Neural progenitor cell (in vitro differentiated cells): Measurements from ENCODE around the gene GNAQ. TPM values are rescaled to one million over a fixed set of nuclear protein-coding genes. Genes with fewer than 3 reads are reported as not detected.

Source experiments
- DNase-seq: peaks from one replicate; pipeline ENCODE4 v3.0.0-alpha.2; 2016; ENCODE audit warnings: low spot score
- H2AFZ ChIP-seq: fragments of 200-600 bp; sonication (generic); replicated peaks from 2 replicates; pipeline ENCODE4 v1.6.1; 2016; ENCODE audit warnings: antibody characterized with exemption
- H3F3A ChIP-seq: fragments of 200-600 bp; sonication (generic); 2 replicates; pipeline ENCODE4 v1.6.1; 2016; ENCODE audit warnings: antibody characterized with exemption, low read depth
- H3K27ac ChIP-seq: fragments of 200-600 bp; sonication (generic); 2 replicates; pipeline ENCODE4 v1.5.1; 2016; ENCODE audit warnings: mild to moderate bottlenecking
- H3K27me3 ChIP-seq: fragments of 200-600 bp; sonication (generic); 2 replicates; pipeline ENCODE4 v1.6.1; 2016; ENCODE audit warnings: mild to moderate bottlenecking, moderate library complexity
- H3K36me3 ChIP-seq: fragments of 200-600 bp; sonication (generic); 2 replicates; pipeline ENCODE4 v1.5.1; 2016
- H3K4me1 ChIP-seq: fragments of 200-600 bp; sonication (generic); 2 replicates; pipeline ENCODE4 v1.6.1; 2016; ENCODE audit warnings: mixed run types
- H3K4me2 ChIP-seq: fragments of 200-600 bp; sonication (generic); 2 replicates; pipeline ENCODE4 v1.6.1; 2016
- H3K4me3 ChIP-seq: fragments of 200-600 bp; sonication (generic); 2 replicates; pipeline ENCODE4 v1.5.1; 2016
- H3K79me2 ChIP-seq: fragments of 200-600 bp; sonication (generic); 2 replicates; pipeline ENCODE4 v1.6.1; 2016; ENCODE audit warnings: low read depth
- H3K9ac ChIP-seq: fragments of 200-600 bp; sonication (generic); 2 replicates; pipeline ENCODE4 v1.6.1; 2016
- H3K9me3 ChIP-seq: fragments of 200-600 bp; sonication (generic); 2 replicates; pipeline ENCODE4 v1.5.1; 2016; ENCODE audit warnings: low read depth
- H4K20me1 ChIP-seq: fragments of 200-600 bp; sonication (generic); 2 replicates; pipeline ENCODE4 v1.6.1; 2016; ENCODE audit warnings: low read depth
- H3K27ac Mint-ChIP-seq: 3 replicates; pipeline ENCODE4 v1.8.0; 2021; ENCODE audit warnings: mixed read lengths
- H3K27me3 Mint-ChIP-seq: 2 replicates; pipeline ENCODE4 v1.8.0; 2022; ENCODE audit warnings: low read depth, mild to moderate bottlenecking, inconsistent platforms, moderate library complexity, mixed read lengths; ENCODE audit not compliant: insufficient read depth
- H3K36me3 Mint-ChIP-seq: 3 replicates; pipeline ENCODE4 v1.8.0; 2021; ENCODE audit warnings: mixed read lengths
- H3K4me1 Mint-ChIP-seq: 3 replicates; pipeline ENCODE4 v1.8.0; 2021; ENCODE audit warnings: mixed read lengths
- H3K4me3 Mint-ChIP-seq: 3 replicates; pipeline ENCODE4 v1.8.0; 2021; ENCODE audit warnings: mild to moderate bottlenecking, moderate library complexity, mixed read lengths
- H3K9me3 Mint-ChIP-seq: 3 replicates; pipeline ENCODE4 v1.8.0; 2020; ENCODE audit warnings: mixed read lengths
- CTCF ChIP-seq: fragments of 200-600 bp; sonication (generic); IDR thresholded peaks from 2 replicates; pipeline ENCODE4 v1.5.1; 2017; ENCODE audit warnings: antibody characterized with exemption, mild to moderate bottlenecking
- EZH2 ChIP-seq: fragments of 200-600 bp; sonication (generic); IDR thresholded peaks from 2 replicates; pipeline ENCODE4 v1.6.1; 2017; ENCODE audit warnings: antibody characterized with exemption, mild to moderate bottlenecking, moderate library complexity
- EZH2phosphoT487 ChIP-seq: fragments of 200-600 bp; sonication (generic); IDR thresholded peaks from 2 replicates; pipeline ENCODE4 v1.6.1; 2017; ENCODE audit warnings: antibody characterized with exemption
- total RNA-seq: library from RNA; depleted of rRNA; stranded (reverse); fragments of >200 nt; gene quantifications from 2 replicates; pipeline ENCODE4 v1.2.3, GENCODE V29; 2015; ENCODE audit warnings: low replicate concordance

GNAQ gene
- total RNA-seq, 1 donor from 2014 or later = 87.9 TPM

GRCh38 chr9:77811832-77812231 is 219.8 kb downstream of the GNAQ start:
- H3K9ac ChIP-seq = no peak overlapping the region
- Mint-ChIP-seq H3K4me3 (no peak overlapping the region), H3K27ac (no peak overlapping the region), H3K36me3 (peaks cover 27% of the 10 kb centered on the region), H3K9me3 (no peaks in the 10 kb centered on the region), H3K27me3 (peaks cover 2% of the 10 kb centered on the region), H3K4me1 (peaks cover 4% of the 10 kb centered on the region)
- H3K36me3 ChIP-seq = no peaks in the 10 kb centered on the region
- H3K4me1 ChIP-seq = no peaks in the 10 kb centered on the region
- no peak overlapping the region for H3K4me3 ChIP-seq
- no peak for DNase-seq
- H4K20me1 ChIP-seq = no peaks in the 10 kb centered on the region
- H3F3A ChIP-seq = no peaks in the 10 kb centered on the region
- no peak overlapping the region for H3K27ac ChIP-seq
- no peaks in the 10 kb centered on the region for H3K79me2 ChIP-seq
- no peak for TF ChIP-seq EZH2
- no peak for TF ChIP-seq CTCF
- no peak for TF ChIP-seq EZH2phosphoT487
- no peak overlapping the region for H3K4me2 ChIP-seq
- H3K27me3 ChIP-seq = no peaks in the 10 kb centered on the region
- no peak overlapping the region for H2AFZ ChIP-seq
- H3K9me3 ChIP-seq = no peaks in the 10 kb centered on the region

GRCh38 chr9:77810637-77811119 is 220.9 kb downstream of the GNAQ start:
- H3K27me3 ChIP-seq = no peaks in the 10 kb centered on the region
- H3K27ac Mint-ChIP-seq = no peak overlapping the region
- no peak overlapping the region for H3K9ac ChIP-seq
- no peaks in the 10 kb centered on the region for H3K36me3 ChIP-seq
- no peak overlapping the region for H3K27ac ChIP-seq
- peaks cover 26% of the 10 kb centered on the region for H3K36me3 Mint-ChIP-seq
- H4K20me1 ChIP-seq = no peaks in the 10 kb centered on the region
- H3K4me1 Mint-ChIP-seq = peaks cover 3% of the 10 kb centered on the region
- no peak overlapping the region for H3K4me2 ChIP-seq
- no peaks in the 10 kb centered on the region for H3F3A ChIP-seq
- no peaks in the 10 kb centered on the region for H3K4me1 ChIP-seq
- no peaks in the 10 kb centered on the region for H3K9me3 ChIP-seq
- no peak overlapping the region for H2AFZ ChIP-seq
- DNase-seq = no peak
- no peak for TF ChIP-seq EZH2phosphoT487
- no peak for TF ChIP-seq CTCF
- TF ChIP-seq EZH2 = no peak
- no peaks in the 10 kb centered on the region for H3K79me2 ChIP-seq
- no peaks in the 10 kb centered on the region for H3K9me3 Mint-ChIP-seq
- no peak overlapping the region for H3K4me3 ChIP-seq
- H3K27me3 Mint-ChIP-seq = peaks cover 2% of the 10 kb centered on the region
- no peak overlapping the region for H3K4me3 Mint-ChIP-seq

GRCh38 chr9:77810047-77810446 is 221.6 kb downstream of the GNAQ start:
- no peaks in the 10 kb centered on the region for H3K9me3 ChIP-seq
- H3K27me3 Mint-ChIP-seq = peaks cover 4% of the 10 kb centered on the region
- H3K27ac ChIP-seq = no peak overlapping the region
- no peak overlapping the region for H2AFZ ChIP-seq
- DNase-seq = no peak
- H3K4me3 Mint-ChIP-seq = no peak overlapping the region
- H3K27ac Mint-ChIP-seq = no peak overlapping the region
- peaks cover 3% of the 10 kb centered on the region for H3K4me1 Mint-ChIP-seq
- no peak overlapping the region for H3K4me3 ChIP-seq
- H3K9me3 Mint-ChIP-seq = no peaks in the 10 kb centered on the region
- no peak overlapping the region for H3K4me2 ChIP-seq
- peaks cover 21% of the 10 kb centered on the region for H3K36me3 Mint-ChIP-seq
- no peaks in the 10 kb centered on the region for H3K27me3 ChIP-seq
- no peaks in the 10 kb centered on the region for H3K4me1 ChIP-seq
- H4K20me1 ChIP-seq = no peaks in the 10 kb centered on the region
- H3K9ac ChIP-seq = no peak overlapping the region
- TF ChIP-seq CTCF (no peak), EZH2phosphoT487 (no peak), EZH2 (no peak)
- no peaks in the 10 kb centered on the region for H3F3A ChIP-seq
- no peaks in the 10 kb centered on the region for H3K79me2 ChIP-seq
- H3K36me3 ChIP-seq = no peaks in the 10 kb centered on the region
